ENCODE data around the gene SLC9A4. TPM values are rescaled to one million over a fixed set of nuclear protein-coding genes. Genes with fewer than 3 reads are reported as not detected.

SLC9A4 gene
- total and polyA plus RNA-seq, 9 of the 15 experiments (the other 6 are each of a cell fraction or from before 2014, with no cell fraction given): 0.04 to 0.15 (median 0.04) TPM; not detected in 5

DNA sequence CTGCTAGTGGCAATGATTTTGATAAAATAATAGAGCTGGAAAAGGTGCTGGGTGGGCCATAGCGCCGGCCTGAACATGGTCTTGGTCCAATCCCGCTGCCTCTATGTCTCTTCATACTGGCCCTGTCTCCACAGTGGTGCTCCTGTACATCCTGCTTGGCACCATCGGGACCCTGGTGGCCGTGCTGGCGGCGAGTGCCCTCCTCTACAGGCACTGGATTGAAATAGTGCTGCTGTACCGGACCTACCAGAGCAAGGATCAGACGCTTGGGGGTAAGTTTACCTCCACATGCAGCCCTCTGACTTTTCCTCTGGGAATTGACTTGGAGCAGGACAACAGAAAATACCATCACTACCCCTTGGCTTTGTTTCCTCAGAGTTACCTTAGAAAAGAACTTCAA lies 26.1 kb upstream of the SLC9A4 start:
- Histone ChIP-seq H3K4me1 (replicated peaks in 1 of 2; ENCODE audit: control insufficient read depth in 2 of 2, insufficient read depth in 2 of 2, low read length in 2 of 2) (no peaks in the 10 kb centered on the region; a peak in 1 of 5 replicates), H3K27ac (ENCODE audit: extremely low read depth, low read depth, low read length) (no peak overlapping the region), H2AFZ (ENCODE audit: low read depth, low read length) (no peak overlapping the region), H3K4me3 (no peak overlapping the region), H3K9me1 (ENCODE audit: control insufficient read depth, insufficient read depth, low read length) (no peaks in the 10 kb centered on the region), H3K9ac (ENCODE audit: insufficient read depth in 1 of 2, low read depth in 2 of 2, low read length in 2 of 2) (no peak overlapping the region), H3K79me2 (ENCODE audit: control insufficient read depth, insufficient read depth, low read length) (no peaks in the 10 kb centered on the region), H3K4me2 (ENCODE audit: insufficient read depth, low read length) (no peak overlapping the region), H3K9me3 (replicated peaks; ENCODE audit: control insufficient read depth, insufficient read depth, low read depth, low read length) (no peaks in the 10 kb centered on the region), H4K20me1 (replicated peaks; ENCODE audit: control insufficient read depth, insufficient read depth, low read length) (no peaks in the 10 kb centered on the region), H3K36me3 (ENCODE audit: control insufficient read depth, insufficient read depth, low read length) (no peaks in the 10 kb centered on the region), H3K27me3 (ENCODE audit: control insufficient read depth in 2 of 2, insufficient read depth in 2 of 2, low read length in 2 of 2) (no peaks in the 10 kb centered on the region)
- intact Hi-C loops (cut with micrococcal nuclease): loop anchor here (5.0 kb wide), 1 partner anchor 195 kb away; no protein-coding TSS in a partner anchor
- BruUV-seq (replicated peaks): no TSS peak
- in situ Hi-C loops (cut with MboI): loop anchor here (5.0 kb wide), 1 partner anchor 90 kb away; the partner anchor contains the start of gene IL18R1
- ATAC-seq (no peak), DNase-seq (ENCODE audit: extremely low read depth in 1 of 4, low spot score in 3 of 4) (no peak), FAIRE-seq (no peak)
- CTCF ChIA-PET (ENCODE audit: low intra/inter-chr PET ratio): interaction anchor here (0.6 kb wide), 1 partner anchor 332 kb away, joined by 3 read pairs; no protein-coding TSS in a partner anchor
- POLR2A ChIA-PET: no interaction called here
- WGBS (ENCODE audit: insufficient coverage, low coverage, missing lambda C conversion rate): 45% methylated on average over 9 of the region's 9 CpGs
- TF ChIP-seq, protein P1, sequence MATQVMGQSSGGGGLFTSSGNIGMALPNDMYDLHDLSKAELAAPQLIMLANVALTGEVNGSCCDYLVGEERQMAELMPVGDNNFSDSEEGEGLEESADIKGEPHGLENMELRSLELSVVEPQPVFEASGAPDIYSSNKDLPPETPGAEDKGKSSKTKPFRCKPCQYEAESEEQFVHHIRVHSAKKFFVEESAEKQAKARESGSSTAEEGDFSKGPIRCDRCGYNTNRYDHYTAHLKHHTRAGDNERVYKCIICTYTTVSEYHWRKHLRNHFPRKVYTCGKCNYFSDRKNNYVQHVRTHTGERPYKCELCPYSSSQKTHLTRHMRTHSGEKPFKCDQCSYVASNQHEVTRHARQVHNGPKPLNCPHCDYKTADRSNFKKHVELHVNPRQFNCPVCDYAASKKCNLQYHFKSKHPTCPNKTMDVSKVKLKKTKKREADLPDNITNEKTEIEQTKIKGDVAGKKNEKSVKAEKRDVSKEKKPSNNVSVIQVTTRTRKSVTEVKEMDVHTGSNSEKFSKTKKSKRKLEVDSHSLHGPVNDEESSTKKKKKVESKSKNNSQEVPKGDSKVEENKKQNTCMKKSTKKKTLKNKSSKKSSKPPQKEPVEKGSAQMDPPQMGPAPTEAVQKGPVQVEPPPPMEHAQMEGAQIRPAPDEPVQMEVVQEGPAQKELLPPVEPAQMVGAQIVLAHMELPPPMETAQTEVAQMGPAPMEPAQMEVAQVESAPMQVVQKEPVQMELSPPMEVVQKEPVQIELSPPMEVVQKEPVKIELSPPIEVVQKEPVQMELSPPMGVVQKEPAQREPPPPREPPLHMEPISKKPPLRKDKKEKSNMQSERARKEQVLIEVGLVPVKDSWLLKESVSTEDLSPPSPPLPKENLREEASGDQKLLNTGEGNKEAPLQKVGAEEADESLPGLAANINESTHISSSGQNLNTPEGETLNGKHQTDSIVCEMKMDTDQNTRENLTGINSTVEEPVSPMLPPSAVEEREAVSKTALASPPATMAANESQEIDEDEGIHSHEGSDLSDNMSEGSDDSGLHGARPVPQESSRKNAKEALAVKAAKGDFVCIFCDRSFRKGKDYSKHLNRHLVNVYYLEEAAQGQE (IDR thresholded peaks at IDR 0.05; ENCODE audit: borderline replicate concordance): no peak
- TF ChIP-seq, protein P1 (CRISPR knock-in tag; IDR thresholded peaks at IDR 0.05; ENCODE audit: low read depth): no peak
- TF ChIP-seq ZNF316 (IDR thresholded peaks at IDR 0.05) (no peak), HDAC1 (IDR thresholded peaks at IDR 0.05) (no peak)
- TF ChIP-seq, protein P2, sequence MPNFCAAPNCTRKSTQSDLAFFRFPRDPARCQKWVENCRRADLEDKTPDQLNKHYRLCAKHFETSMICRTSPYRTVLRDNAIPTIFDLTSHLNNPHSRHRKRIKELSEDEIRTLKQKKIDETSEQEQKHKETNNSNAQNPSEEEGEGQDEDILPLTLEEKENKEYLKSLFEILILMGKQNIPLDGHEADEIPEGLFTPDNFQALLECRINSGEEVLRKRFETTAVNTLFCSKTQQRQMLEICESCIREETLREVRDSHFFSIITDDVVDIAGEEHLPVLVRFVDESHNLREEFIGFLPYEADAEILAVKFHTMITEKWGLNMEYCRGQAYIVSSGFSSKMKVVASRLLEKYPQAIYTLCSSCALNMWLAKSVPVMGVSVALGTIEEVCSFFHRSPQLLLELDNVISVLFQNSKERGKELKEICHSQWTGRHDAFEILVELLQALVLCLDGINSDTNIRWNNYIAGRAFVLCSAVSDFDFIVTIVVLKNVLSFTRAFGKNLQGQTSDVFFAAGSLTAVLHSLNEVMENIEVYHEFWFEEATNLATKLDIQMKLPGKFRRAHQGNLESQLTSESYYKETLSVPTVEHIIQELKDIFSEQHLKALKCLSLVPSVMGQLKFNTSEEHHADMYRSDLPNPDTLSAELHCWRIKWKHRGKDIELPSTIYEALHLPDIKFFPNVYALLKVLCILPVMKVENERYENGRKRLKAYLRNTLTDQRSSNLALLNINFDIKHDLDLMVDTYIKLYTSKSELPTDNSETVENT (CRISPR knock-in tag; IDR thresholded peaks at IDR 0.05): no peak
- TF ChIP-seq, protein P3, sequence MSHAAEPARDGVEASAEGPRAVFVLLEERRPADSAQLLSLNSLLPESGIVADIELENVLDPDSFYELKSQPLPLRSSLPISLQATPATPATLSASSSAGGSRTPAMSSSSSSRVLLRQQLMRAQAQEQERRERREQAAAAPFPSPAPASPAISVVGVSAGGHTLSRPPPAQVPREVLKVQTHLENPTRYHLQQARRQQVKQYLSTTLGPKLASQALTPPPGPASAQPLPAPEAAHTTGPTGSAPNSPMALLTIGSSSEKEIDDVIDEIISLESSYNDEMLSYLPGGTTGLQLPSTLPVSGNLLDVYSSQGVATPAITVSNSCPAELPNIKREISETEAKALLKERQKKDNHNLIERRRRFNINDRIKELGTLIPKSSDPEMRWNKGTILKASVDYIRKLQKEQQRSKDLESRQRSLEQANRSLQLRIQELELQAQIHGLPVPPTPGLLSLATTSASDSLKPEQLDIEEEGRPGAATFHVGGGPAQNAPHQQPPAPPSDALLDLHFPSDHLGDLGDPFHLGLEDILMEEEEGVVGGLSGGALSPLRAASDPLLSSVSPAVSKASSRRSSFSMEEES (CRISPR knock-in tag; IDR thresholded peaks at IDR 0.05): no peak
- TF ChIP-seq, protein P4, sequence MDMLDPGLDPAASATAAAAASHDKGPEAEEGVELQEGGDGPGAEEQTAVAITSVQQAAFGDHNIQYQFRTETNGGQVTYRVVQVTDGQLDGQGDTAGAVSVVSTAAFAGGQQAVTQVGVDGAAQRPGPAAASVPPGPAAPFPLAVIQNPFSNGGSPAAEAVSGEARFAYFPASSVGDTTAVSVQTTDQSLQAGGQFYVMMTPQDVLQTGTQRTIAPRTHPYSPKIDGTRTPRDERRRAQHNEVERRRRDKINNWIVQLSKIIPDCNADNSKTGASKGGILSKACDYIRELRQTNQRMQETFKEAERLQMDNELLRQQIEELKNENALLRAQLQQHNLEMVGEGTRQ (CRISPR knock-in tag; IDR thresholded peaks at IDR 0.05): no peak

Measured in K562 (cell line).